ENCODE data around the gene SIRT5. TPM values are rescaled to one million over a fixed set of nuclear protein-coding genes. Genes with fewer than 3 reads are reported as not detected.

SIRT5 gene
- total RNA-seq, 2 donors from 2014 or later, result 12.1 to 19.0 TPM

- Mint-ChIP-seq H3K4me3 (no peak overlapping the region), H3K27me3 (ENCODE audit: insufficient read depth) (peaks cover 26% of the 10 kb centered on the region), H3K4me1 (peaks cover 33% of the 10 kb centered on the region), H3K36me3 (ENCODE audit: low read depth) (no peaks in the 10 kb centered on the region), H3K27ac (no peak overlapping the region), H3K9me3 (no peaks in the 10 kb centered on the region)
- WGBS, 2 experiments (ENCODE audit: insufficient coverage in 1 of 2, insufficient read length in 1 of 2), result 89 to 100% methylated on average over 1 to 3 of the region's 3 CpGs
- Histone ChIP-seq H3K4me3 (ENCODE audit: low read length) (no peak overlapping the region), H3K36me3 (ENCODE audit: control insufficient read depth, insufficient read depth, low read length) (no peaks in the 10 kb centered on the region), H3K4me1 (ENCODE audit: control insufficient read depth, insufficient read depth, low read length) (peaks cover 2% of the 10 kb centered on the region), H3K9ac (ENCODE audit: extremely low read depth, low read length, poor library complexity, severe bottlenecking) (no peak overlapping the region), H3K27ac (ENCODE audit: low read depth, low read length) (no peak overlapping the region), H3K9me3 (ENCODE audit: control insufficient read depth, low read length) (no peaks in the 10 kb centered on the region), H3K27me3 (ENCODE audit: control insufficient read depth, insufficient read depth, low read length, poor library complexity, severe bottlenecking) (peaks cover 41% of the 10 kb centered on the region)
- DNase-seq, result no peak
- no peak for TF ChIP-seq CTCF (conservative IDR thresholded peaks at IDR 0.05)
Observed at GRCh38 chr6:13535306-13535705, 39.1 kb upstream of the SIRT5 start.

GRCh38 chr6:13536796-13537526, 37.4 kb upstream of the SIRT5 start:
- H3K27ac Mint-ChIP-seq, result no peak overlapping the region
- H3K36me3 ChIP-seq (ENCODE audit: control insufficient read depth, insufficient read depth, low read length), result no peaks in the 10 kb centered on the region
- H3K4me3 Mint-ChIP-seq, result no peak overlapping the region
- no peak for TF ChIP-seq CTCF (conservative IDR thresholded peaks at IDR 0.05)
- H3K27ac ChIP-seq (ENCODE audit: low read depth, low read length), result no peak overlapping the region
- no peaks in the 10 kb centered on the region for H3K9me3 ChIP-seq (ENCODE audit: control insufficient read depth, low read length)
- H3K4me1 ChIP-seq (ENCODE audit: control insufficient read depth, insufficient read depth, low read length), result no peaks in the 10 kb centered on the region
- H3K9me3 Mint-ChIP-seq, result peaks cover 6% of the 10 kb centered on the region
- 95% methylated on average over 4 of the region's 4 CpGs; no CpG with 5 or more reads in 1 of the 2 experiments for WGBS, 2 experiments (ENCODE audit: insufficient coverage in 1 of 2, insufficient read length in 1 of 2)
- peaks cover 26% of the 10 kb centered on the region for H3K27me3 Mint-ChIP-seq (ENCODE audit: insufficient read depth)
- no peak overlapping the region for H3K4me3 ChIP-seq (ENCODE audit: low read length)
- no peak overlapping the region for H3K9ac ChIP-seq (ENCODE audit: extremely low read depth, low read length, poor library complexity, severe bottlenecking)
- H3K36me3 Mint-ChIP-seq (ENCODE audit: low read depth), result no peaks in the 10 kb centered on the region
- H3K27me3 ChIP-seq (ENCODE audit: control insufficient read depth, insufficient read depth, low read length, poor library complexity, severe bottlenecking), result peaks cover 41% of the 10 kb centered on the region
- no peak for DNase-seq
- H3K4me1 Mint-ChIP-seq, result peaks cover 20% of the 10 kb centered on the region

- Mint-ChIP-seq H3K4me3 (no peak overlapping the region), H3K4me1 (peaks cover 15% of the 10 kb centered on the region), H3K36me3 (ENCODE audit: low read depth) (no peaks in the 10 kb centered on the region), H3K9me3 (peaks cover 8% of the 10 kb centered on the region), H3K27ac (no peak overlapping the region), H3K27me3 (ENCODE audit: insufficient read depth) (peaks cover 26% of the 10 kb centered on the region)
- TF ChIP-seq CTCF (conservative IDR thresholded peaks at IDR 0.05), result no peak
- Histone ChIP-seq H3K27ac (ENCODE audit: low read depth, low read length) (no peak overlapping the region), H3K9ac (ENCODE audit: extremely low read depth, low read length, poor library complexity, severe bottlenecking) (no peak overlapping the region), H3K4me1 (ENCODE audit: control insufficient read depth, insufficient read depth, low read length) (no peaks in the 10 kb centered on the region), H3K27me3 (ENCODE audit: control insufficient read depth, insufficient read depth, low read length, poor library complexity, severe bottlenecking) (peaks cover 39% of the 10 kb centered on the region), H3K9me3 (ENCODE audit: control insufficient read depth, low read length) (no peaks in the 10 kb centered on the region), H3K4me3 (ENCODE audit: low read length) (no peak overlapping the region), H3K36me3 (ENCODE audit: control insufficient read depth, insufficient read depth, low read length) (no peaks in the 10 kb centered on the region)
- DNase-seq, result no peak
- 81 to 82% methylated on average over 2 of the region's 2 CpGs for WGBS, 2 experiments (ENCODE audit: insufficient coverage in 1 of 2, insufficient read length in 1 of 2)
Observed at GRCh38 chr6:13537527-13537897, 36.9 kb upstream of the SIRT5 start.
